Common myeloid progenitor, CD34-positive (primary cell): ENCODE data around the gene POLL.

ENCODE experiments used
- CTCF ChIA-PET: fragments of 350-600 bp; sonication (Branson Sonifier 250); formaldehyde crosslinking; loops from one replicate; lab custom pipeline; 2021; ENCODE audit warnings: antibody characterized with exemption; lab: Charles Lee
- POLR2A ChIA-PET: fragments of 350-600 bp; sonication (Branson Sonifier 250); formaldehyde crosslinking; loops from one replicate; lab custom pipeline; 2021; ENCODE audit warnings: antibody characterized with exemption; lab: Charles Lee
- DNase-seq, 3 donors: peaks; one replicate each; pipeline versions ENCODE4 v3.0.0 to v3.0.0-alpha.2; 2013
- H3K27ac ChIP-seq, 2 experiments: 1 replicate in 1 of 2; 2 replicates in 1 of 2; pipeline ENCODE4 v1.7.0; 2013; ENCODE audit warnings: inconsistent platforms in 2 of 2, low read length in 2 of 2, mild to moderate bottlenecking in 2 of 2, low read depth in 1 of 2, moderate library complexity in 1 of 2; ENCODE audit not compliant: severe bottlenecking in 2 of 2, insufficient read depth in 1 of 2, poor library complexity in 1 of 2
- H3K27me3 ChIP-seq, 5 experiments: replicated peaks in 2 of 5; 1 replicate in 3 of 5; 2 replicates in 2 of 5; pipeline versions ENCODE4 v1.6.1 to v1.7.0; 2013; ENCODE audit warnings: low read length in 4 of 5, mild to moderate bottlenecking in 2 of 5, moderate library complexity in 2 of 5, inconsistent platforms in 1 of 5; ENCODE audit not compliant: insufficient read depth in 5 of 5, control insufficient read depth in 4 of 5
- H3K36me3 ChIP-seq, 4 experiments: 1 replicate in 2 of 4; 2 replicates in 2 of 4; pipeline versions ENCODE4 v1.6.1 to v1.7.0; 2013; ENCODE audit warnings: low read length in 3 of 4, control low read depth in 1 of 4, mild to moderate bottlenecking in 1 of 4; ENCODE audit not compliant: control insufficient read depth in 4 of 4, insufficient read depth in 4 of 4
- H3K4me1 ChIP-seq, 4 experiments: 1 replicate in 3 of 4; 2 replicates in 1 of 4; pipeline versions ENCODE4 v1.6.1 to v1.7.1; 2013; ENCODE audit warnings: low read length in 3 of 4, mild to moderate bottlenecking in 3 of 4, control low read depth in 1 of 4, inconsistent platforms in 1 of 4, moderate library complexity in 1 of 4; ENCODE audit not compliant: control insufficient read depth in 4 of 4, insufficient read depth in 4 of 4; ENCODE audit errors: control extremely low read depth in 1 of 4
- H3K4me3 ChIP-seq, 7 experiments: 1 replicate in 4 of 7; 2 replicates in 3 of 7; pipeline versions ENCODE4 v1.5.1 to v1.7.0; 2013; ENCODE audit warnings: mild to moderate bottlenecking in 7 of 7, low read length in 6 of 7, moderate library complexity in 6 of 7, inconsistent platforms in 2 of 7, low read depth in 2 of 7, control low read depth in 1 of 7; ENCODE audit not compliant: insufficient read depth in 4 of 7, control insufficient read depth in 1 of 7; ENCODE audit errors: extremely low read depth in 1 of 7
- H3K9me3 ChIP-seq, 5 experiments: 1 replicate in 4 of 5; 2 replicates in 1 of 5; pipeline versions ENCODE4 v1.6.1 to v1.7.1; 2013; ENCODE audit warnings: low read length in 4 of 5, mild to moderate bottlenecking in 2 of 5, inconsistent platforms in 1 of 5, low read depth in 1 of 5, moderate library complexity in 1 of 5; ENCODE audit not compliant: control insufficient read depth in 4 of 5, insufficient read depth in 2 of 5; ENCODE audit errors: control extremely low read depth in 1 of 5
- WGBS: methylation state at CpG from one replicate; pipeline ENCODE4 v1.1.5; 2013; ENCODE audit not compliant: insufficient coverage; 5-methylcytosine and 5-hydroxymethylcytosine counted together

POLL gene

DNA sequence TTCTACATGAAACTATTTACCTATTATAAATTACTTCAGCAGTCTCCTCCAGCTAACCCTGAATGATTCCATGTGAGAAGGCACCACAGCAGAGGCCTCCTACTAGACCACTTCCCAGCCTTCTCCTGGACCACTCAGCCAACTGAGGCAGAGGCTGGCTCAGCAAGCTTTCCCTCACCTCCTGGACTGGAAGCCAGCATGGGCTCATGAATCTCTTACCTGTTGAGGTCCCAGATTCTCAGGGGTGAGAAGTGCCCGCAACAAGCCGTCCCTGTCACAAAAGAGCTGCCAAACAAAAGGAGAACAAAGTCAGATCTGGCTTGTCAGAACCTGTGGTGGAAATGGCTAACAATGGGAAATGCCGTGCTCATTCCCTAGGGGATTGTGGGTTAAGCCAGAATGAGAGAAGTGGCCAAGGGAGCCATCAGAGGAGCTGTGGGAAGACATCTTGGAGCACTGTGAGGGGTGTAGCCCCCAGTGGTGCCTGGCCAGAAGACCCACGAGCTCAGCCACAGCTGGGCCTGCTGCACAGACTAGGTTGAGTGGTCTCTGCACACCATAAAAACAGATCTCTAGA is 36.6 kb upstream of the POLL start:
- H3K9me3 ChIP-seq = no peaks in the 10 kb centered on the region
- H3K4me1 ChIP-seq = no peaks in the 10 kb centered on the region
- POLR2A ChIA-PET = no interaction called here
- no peak overlapping the region for H3K4me3 ChIP-seq
- no peak overlapping the region for H3K27ac ChIP-seq
- no peak for DNase-seq
- WGBS = 94% methylated on average over 4 of the region's 4 CpGs
- CTCF ChIA-PET = no interaction called here
- H3K27me3 ChIP-seq = no peaks in the 10 kb centered on the region
- peaks cover 8 to 23% (median 19%) of the 10 kb centered on the region in 4 experiments for H3K36me3 ChIP-seq

DNA sequence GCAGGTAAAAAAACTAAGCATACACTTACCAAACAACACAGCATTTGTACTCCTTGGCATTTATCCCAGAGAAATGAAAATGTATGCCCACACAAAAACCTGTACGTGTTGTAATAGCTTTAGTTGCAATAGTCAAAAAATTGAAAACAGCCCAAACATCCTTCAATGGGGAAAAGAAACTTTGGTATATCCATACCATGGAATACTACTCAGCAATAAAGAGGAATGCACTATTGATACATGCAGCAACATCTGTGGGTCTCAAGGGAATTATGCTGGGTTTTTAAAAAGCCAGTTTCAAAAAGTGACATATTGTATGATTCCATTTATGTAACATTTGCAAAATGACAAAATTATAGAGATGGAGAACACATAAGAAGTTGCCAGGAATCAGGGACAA is 35.5 kb upstream of the POLL start:
- Histone ChIP-seq H3K4me3 (no peak overlapping the region), H3K36me3 (peaks cover 8 to 25% (median 25%) of the 10 kb centered on the region in 4 experiments), H3K27me3 (no peaks in the 10 kb centered on the region), H3K4me1 (peaks cover 0 to 4% (median 0%) of the 10 kb centered on the region in 4 experiments), H3K27ac (no peak overlapping the region), H3K9me3 (no peaks in the 10 kb centered on the region)
- ChIA-PET CTCF (interaction anchor here (1.1 to 1.9 kb wide), 2 partner anchors 54 to 157 kb away, joined by 4 read pairs; no protein-coding TSS in a partner anchor), POLR2A (no interaction called here)
- 100% methylated on average over 1 of the region's 1 CpG for WGBS
- DNase-seq = no peak

DNA sequence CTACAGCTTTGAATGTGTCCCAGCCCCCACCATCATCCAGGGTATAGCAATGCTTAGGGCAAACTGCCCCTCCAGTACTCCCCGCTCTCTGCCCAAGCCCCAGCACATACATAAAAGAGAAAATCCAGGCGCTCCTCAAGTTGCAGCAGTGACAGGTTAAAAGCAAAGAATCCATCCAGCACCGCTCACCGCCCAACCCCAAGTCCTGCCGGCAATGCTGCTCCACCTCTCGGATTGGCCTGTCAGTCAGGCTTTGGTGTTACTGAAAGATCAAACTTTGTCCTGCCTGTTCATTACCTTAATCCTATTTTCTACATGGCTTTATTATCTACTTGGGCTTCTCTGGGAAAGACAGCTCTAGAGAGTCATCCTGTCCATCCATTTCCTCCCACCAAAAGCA is 31.9 kb upstream of the POLL start:
- Histone ChIP-seq H3K27ac (no peak overlapping the region), H3K27me3 (no peaks in the 10 kb centered on the region), H3K36me3 (peaks cover 10 to 39% (median 29%) of the 10 kb centered on the region in 4 experiments), H3K9me3 (no peaks in the 10 kb centered on the region), H3K4me1 (peaks cover 0 to 13% (median 3%) of the 10 kb centered on the region in 4 experiments), H3K4me3 (no peak overlapping the region)
- WGBS = 100% methylated on average over 6 of the region's 6 CpGs
- CTCF ChIA-PET = interaction anchor here (0.5 kb wide), 1 partner anchor 246 kb away, joined by 3 read pairs; no protein-coding TSS in a partner anchor
- POLR2A ChIA-PET = no interaction called here
- no peak for DNase-seq

DNA sequence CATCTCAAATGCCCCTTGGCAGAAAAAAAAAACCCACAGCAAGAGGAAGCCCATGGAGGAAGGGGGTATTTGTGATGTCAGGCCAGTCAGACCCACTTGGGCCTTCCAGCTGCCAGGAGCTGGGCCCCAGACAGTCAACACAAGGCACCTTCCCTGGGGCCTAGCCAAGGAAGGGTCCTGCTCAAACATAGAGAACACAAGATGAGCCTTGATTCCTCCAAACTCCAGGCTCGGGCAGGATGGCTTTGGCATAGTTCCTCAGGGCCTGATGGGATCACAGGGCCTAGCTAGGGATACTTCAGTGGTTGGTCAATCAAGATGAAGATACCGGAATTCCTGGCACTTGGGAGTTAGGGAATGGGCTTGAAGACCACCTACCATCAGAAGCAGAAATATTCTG is 30.8 kb upstream of the POLL start:
- ChIA-PET CTCF (interaction anchor here (0.7 to 2.3 kb wide), 3 partner anchors 16 to 406 kb away, joined by 3 to 7 read pairs (median 3); no protein-coding TSS in a partner anchor), POLR2A (no interaction called here)
- WGBS = 100% methylated on average over 2 of the region's 2 CpGs
- Histone ChIP-seq H3K27me3 (no peaks in the 10 kb centered on the region), H3K4me3 (no peak overlapping the region), H3K9me3 (no peaks in the 10 kb centered on the region), H3K4me1 (peaks cover 0 to 13% (median 3%) of the 10 kb centered on the region in 4 experiments), H3K27ac (no peak overlapping the region), H3K36me3 (peaks cover 9 to 35% (median 25%) of the 10 kb centered on the region in 4 experiments)
- no peak for DNase-seq

DNA sequence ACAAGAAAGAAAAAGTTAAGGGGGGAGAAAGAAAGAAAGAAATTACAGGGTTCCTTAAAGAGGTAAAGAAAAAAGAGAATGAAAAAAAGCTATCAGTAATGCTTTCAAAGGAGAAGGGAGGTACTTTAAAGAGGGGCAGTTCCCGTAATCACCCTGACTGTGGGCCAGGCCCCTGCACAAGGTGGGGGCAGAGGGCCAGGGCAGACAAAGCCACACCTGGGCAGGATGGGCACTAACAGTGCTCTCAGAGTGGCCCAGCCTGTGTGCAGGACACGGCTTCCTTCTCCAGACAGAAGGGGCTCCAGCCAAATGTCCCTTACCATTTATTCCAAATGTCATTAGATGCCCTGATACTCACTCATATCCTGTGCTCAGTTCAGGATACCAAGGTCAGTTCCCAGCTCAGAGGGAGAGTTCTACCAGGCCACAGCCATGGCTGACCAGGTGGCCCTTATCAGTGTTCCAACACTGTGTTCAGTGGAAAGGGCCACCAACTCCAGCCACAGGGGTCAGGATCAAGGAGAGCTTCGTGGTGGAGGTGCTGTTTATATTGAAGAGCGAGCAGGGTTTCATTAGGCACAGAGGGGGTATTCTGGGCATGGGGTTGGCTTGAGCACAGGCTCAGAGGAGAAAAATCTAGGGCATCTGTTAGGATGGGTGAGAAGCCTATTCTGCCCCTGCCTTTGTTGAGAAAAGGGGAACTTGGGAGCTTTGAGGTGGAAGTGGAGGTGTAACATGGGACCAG is 29.9 kb upstream of the POLL start:
- 98% methylated on average over 4 of the region's 4 CpGs for WGBS
- Histone ChIP-seq H3K27ac (peak overlapping the region in 1 of 2 experiments; percentile 1), H3K36me3 (peaks cover 5 to 30% (median 23%) of the 10 kb centered on the region in 4 experiments), H3K27me3 (no peaks in the 10 kb centered on the region), H3K4me1 (peaks cover 0 to 13% (median 3%) of the 10 kb centered on the region in 4 experiments), H3K9me3 (no peaks in the 10 kb centered on the region), H3K4me3 (no peak overlapping the region)
- ChIA-PET POLR2A (no interaction called here), CTCF (interaction anchor here (1.2 to 2.3 kb wide), 3 partner anchors 13 to 163 kb away, joined by 3 to 7 read pairs (median 3); no protein-coding TSS in a partner anchor)
- no peak for DNase-seq

DNA sequence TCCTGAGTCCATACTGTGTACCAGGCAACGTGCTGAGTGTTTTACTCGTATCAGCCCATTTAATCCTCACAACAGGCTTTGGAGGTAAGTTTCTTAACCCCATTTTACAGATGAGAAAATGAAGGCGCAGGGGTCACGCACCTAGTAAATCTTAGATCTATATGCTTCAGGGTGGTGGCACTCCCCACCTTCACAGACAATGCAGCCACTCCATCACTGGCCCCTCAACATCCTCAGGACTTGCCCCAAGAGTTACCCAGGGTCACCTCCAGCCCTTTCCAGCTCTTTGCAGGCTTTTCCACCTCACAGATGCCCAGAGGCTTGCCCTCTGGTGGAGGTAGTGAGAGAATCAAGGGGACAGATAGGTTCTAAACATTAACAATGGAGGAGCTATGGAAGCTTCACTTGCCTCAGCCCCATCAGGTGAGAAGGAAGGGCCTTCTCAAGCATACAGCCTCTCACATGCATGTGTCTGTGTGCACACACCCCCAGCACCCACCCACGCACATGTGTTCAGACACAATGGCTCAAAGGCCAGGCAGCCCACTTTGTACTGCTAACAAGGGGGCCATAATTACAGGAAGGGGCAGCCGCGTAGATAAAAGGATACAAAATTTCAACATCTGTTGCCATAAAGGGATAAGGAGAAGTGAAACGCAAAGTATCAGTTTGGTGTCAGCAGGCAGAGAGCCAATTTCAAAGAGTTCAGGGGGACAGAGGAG is 29.2 kb upstream of the POLL start:
- Histone ChIP-seq H3K36me3 (peaks cover 5 to 31% (median 25%) of the 10 kb centered on the region in 4 experiments), H3K4me3 (no peak overlapping the region), H3K9me3 (no peaks in the 10 kb centered on the region), H3K27me3 (no peaks in the 10 kb centered on the region), H3K4me1 (peaks cover 0 to 13% (median 3%) of the 10 kb centered on the region in 4 experiments), H3K27ac (peak overlapping the region in 1 of 2 experiments; percentile 1)
- CTCF ChIA-PET = interaction anchor here (1.1 to 2.3 kb wide), 3 partner anchors 13 to 101 kb away, joined by 3 to 7 read pairs (median 3); no protein-coding TSS in a partner anchor
- 82% methylated on average over 8 of the region's 8 CpGs for WGBS
- POLR2A ChIA-PET = no interaction called here
- DNase-seq = peak in 2 of 3 donors; percentile 29 to 33
